Measurements from ENCODE around the gene THADA.

Gene THADA

GRCh38 chr2:43490252-43490786 lies 105.5 kb downstream of the THADA start:
- DNase-seq: no peak

- DNase-seq: no peak
These were observed 107.1 kb downstream of the THADA start for GRCh38 chr2:43488737-43489136.

- no peak for DNase-seq
These were observed 109.2 kb downstream of the THADA start for GRCh38 chr2:43486603-43487002.

- peak; percentile 67 for DNase-seq
These were observed 111.4 kb downstream of the THADA start for GRCh38 chr2:43484323-43484930.

- no peak for DNase-seq
These were observed 112.9 kb downstream of the THADA start for GRCh38 chr2:43482961-43483360.

GRCh38 chr2:43481927-43482542 lies 113.8 kb downstream of the THADA start:
- no peak for DNase-seq

GRCh38 chr2:43480874-43481273 lies 115.0 kb downstream of the THADA start:
- DNase-seq: no peak

GRCh38 chr2:43478412-43479086 lies 117.3 kb downstream of the THADA start:
- no peak for DNase-seq

GRCh38 chr2:43475922-43476321 lies 119.9 kb downstream of the THADA start:
- no peak for DNase-seq

GRCh38 chr2:43475137-43475846 lies 120.5 kb downstream of the THADA start:
- no peak for DNase-seq

GRCh38 chr2:43474273-43474672 lies 121.6 kb downstream of the THADA start:
- no peak for DNase-seq

- DNase-seq: no peak
These were observed 122.1 kb downstream of the THADA start for GRCh38 chr2:43473767-43474166.

- no peak for DNase-seq
These were observed 123.2 kb downstream of the THADA start for GRCh38 chr2:43472527-43473194.

- DNase-seq: no peak
These were observed 126.1 kb downstream of the THADA start for GRCh38 chr2:43469713-43470112.

- no peak for DNase-seq
These were observed 126.7 kb downstream of the THADA start for GRCh38 chr2:43469094-43469493.

GRCh38 chr2:43467891-43468290 lies 127.9 kb downstream of the THADA start:
- no peak for DNase-seq

- DNase-seq: peak; percentile 77
These were observed 130.6 kb downstream of the THADA start for GRCh38 chr2:43465234-43465633.

- DNase-seq: no peak
These were observed 131.2 kb downstream of the THADA start for GRCh38 chr2:43464590-43464989.

- peak; percentile 65 for DNase-seq
These were observed 132.8 kb downstream of the THADA start for GRCh38 chr2:43462866-43463641.

GRCh38 chr2:43461453-43462073 lies 134.3 kb downstream of the THADA start:
- DNase-seq: no peak

GRCh38 chr2:43460611-43461365 lies 135.1 kb downstream of the THADA start:
- DNase-seq: no peak
